Daoy (cell line): Measurements from ENCODE around the gene XIRP1. TPM values are rescaled to one million over a fixed set of nuclear protein-coding genes. Genes with fewer than 3 reads are reported as not detected.

ENCODE experiments used
- total RNA-seq: library from RNA; depleted of rRNA; stranded (reverse); fragments of >200 nt; shearing (Covaris generic); gene quantifications from 2 replicates; pipeline ENCODE4 v1.2.3, GENCODE V29; 2014; rRNA removed

The XIRP1 gene
- total RNA-seq, 1 experiment from 2014 or later: not detected

Other genes with a start within 250 kb of the XIRP1 start
- not detected in 2 replicates for gene SCN11A, start 140.7 kb downstream of the XIRP1 start, total RNA-seq
- gene WDR48, start 140.6 kb downstream of the XIRP1 start, total RNA-seq: 25.7 and 30.9 TPM in 2 replicates
- 20.0 and 21.7 TPM in 2 replicates for gene GORASP1, start 85.0 kb downstream of the XIRP1 start, total RNA-seq
- 0.17 and 1.3 TPM in 2 replicates for gene TTC21A, start 84.9 kb downstream of the XIRP1 start, total RNA-seq
- 11.4 and 12.2 TPM in 2 replicates for gene CSRNP1, start 39.0 kb downstream of the XIRP1 start, total RNA-seq
- not detected in 2 replicates for gene CX3CR1, start 87.4 kb upstream of the XIRP1 start, total RNA-seq
- gene CCR8, start 137.1 kb upstream of the XIRP1 start, total RNA-seq: not detected in 2 replicates
- 20.1 and 28.3 TPM in 2 replicates for gene SLC25A38, start 190.8 kb upstream of the XIRP1 start, total RNA-seq
- 1,348 and 1,404 TPM in 2 replicates for gene RPSA, start 214.1 kb upstream of the XIRP1 start, total RNA-seq